ENCODE results near the gene PNRC2. TPM values are rescaled to one million over a fixed set of nuclear protein-coding genes. Genes with fewer than 3 reads are reported as not detected.
"Not testable (repeated sequence)": the region's sequence is repeated elsewhere in the genome, so short reads cannot be mapped to it uniquely, and the experiment has no call there.

PNRC2 gene
- total RNA-seq, 4 donors from 2014 or later: 73.2 to 88.5 (median 77.5) TPM

- no peak overlapping the region for H3K4me3 ChIP-seq
- 33 to 40% methylated on average over 4 of the region's 4 CpGs for WGBS, 2 donors
- peaks cover 0 to 9% (median 0%) of the 10 kb centered on the region in 4 donors for H3K9me3 ChIP-seq
- H3K36me3 ChIP-seq: no peaks in the 10 kb centered on the region
- no peak overlapping the region for H3K27ac ChIP-seq
- no peak for DNase-seq (ENCODE audit: low spot score in 2 of 2)
- peaks cover 0 to 17% (median 0%) of the 10 kb centered on the region in 4 donors for H3K4me1 ChIP-seq
- H3K27me3 ChIP-seq: no peaks in the 10 kb centered on the region
- TF ChIP-seq CTCF (IDR thresholded peaks at IDR 0.05) (no peak), POLR2A (IDR thresholded peaks at IDR 0.05) (no peak), EP300 (IDR thresholded peaks at IDR 0.05) (no peak)
Observed at GRCh38 chr1:24003331-24003972, 43.8 kb downstream of the PNRC2 start.

- H3K36me3 ChIP-seq: no peaks in the 10 kb centered on the region
- 93 to 94% methylated on average over 5 of the region's 5 CpGs for WGBS, 2 donors
- no peak for DNase-seq (ENCODE audit: low spot score in 2 of 2)
- no peak for TF ChIP-seq CTCF (IDR thresholded peaks at IDR 0.05)
- TF ChIP-seq POLR2A (IDR thresholded peaks at IDR 0.05): no peak
- no peak for TF ChIP-seq EP300 (IDR thresholded peaks at IDR 0.05)
- H3K27me3 ChIP-seq: no peaks in the 10 kb centered on the region
- H3K4me1 ChIP-seq: peaks cover 0 to 20% (median 0%) of the 10 kb centered on the region in 4 donors
- H3K27ac ChIP-seq: no peak overlapping the region
- H3K9me3 ChIP-seq: peaks cover 0 to 9% (median 0%) of the 10 kb centered on the region in 4 donors
- H3K4me3 ChIP-seq: no peak overlapping the region
Observed at GRCh38 chr1:24004132-24004531, 44.5 kb downstream of the PNRC2 start.

- peaks cover 0 to 31% (median 0%) of the 10 kb centered on the region in 4 donors for H3K4me1 ChIP-seq
- H3K27me3 ChIP-seq: no peaks in the 10 kb centered on the region
- H3K27ac ChIP-seq: no peak overlapping the region
- TF ChIP-seq CTCF (IDR thresholded peaks at IDR 0.05) (no peak), EP300 (IDR thresholded peaks at IDR 0.05) (no peak), POLR2A (IDR thresholded peaks at IDR 0.05) (no peak)
- WGBS, 2 donors: 91 to 93% methylated on average over 3 of the region's 3 CpGs
- H3K4me3 ChIP-seq: no peak overlapping the region
- DNase-seq (ENCODE audit: low spot score in 2 of 2): no peak
- H3K36me3 ChIP-seq: no peaks in the 10 kb centered on the region
- peaks cover 0 to 9% (median 0%) of the 10 kb centered on the region in 4 donors for H3K9me3 ChIP-seq
Observed at GRCh38 chr1:24005163-24005562, 45.5 kb downstream of the PNRC2 start.

- Histone ChIP-seq H3K9me3 (peaks cover 0 to 9% (median 0%) of the 10 kb centered on the region in 4 donors), H3K27ac (no peak overlapping the region), H3K36me3 (no peaks in the 10 kb centered on the region), H3K27me3 (no peaks in the 10 kb centered on the region), H3K4me3 (no peak overlapping the region), H3K4me1 (peaks cover 0 to 34% (median 0%) of the 10 kb centered on the region in 4 donors)
- DNase-seq (ENCODE audit: low spot score in 2 of 2): no peak
- TF ChIP-seq POLR2A (IDR thresholded peaks at IDR 0.05) (no peak), EP300 (IDR thresholded peaks at IDR 0.05) (no peak), CTCF (IDR thresholded peaks at IDR 0.05) (no peak)
Observed at GRCh38 chr1:24007079-24007478, 47.5 kb downstream of the PNRC2 start.

GRCh38 chr1:24008574-24009184 lies 49.1 kb downstream of the PNRC2 start:
- not testable (repeated sequence) for H3K27me3 ChIP-seq; DNase-seq (ENCODE audit: low spot score in 2 of 2); H3K4me3 ChIP-seq; H3K36me3 ChIP-seq; H3K9me3 ChIP-seq
- peak overlapping the region in 1 of 4 donors; percentile 20 for H3K27ac ChIP-seq
- WGBS, 2 donors: 22 to 44% methylated on average over 3 of the region's 3 CpGs
- peaks cover 0 to 27% (median 0%) of the 10 kb centered on the region in 4 donors for H3K4me1 ChIP-seq

Measured in tibial nerve (tissue), 4 donors.